PC-3 (cell line): ENCODE results near the gene TUBA1A.

Experiments used
- CTCF ChIP-seq: fragments of 300-600 bp; sonication (generic); conservative IDR thresholded peaks from 2 replicates; pipeline ENCODE4 v1.5.1; 2017; ENCODE audit warnings: antibody characterized with exemption, low read depth, mild to moderate bottlenecking, low read length
- EZH2 ChIP-seq: fragments of 300-600 bp; sonication (generic); IDR thresholded peaks from one replicate; pipeline ENCODE4 v1.6.1; 2017; ENCODE audit warnings: antibody characterized with exemption, mild to moderate bottlenecking, low read length; ENCODE audit not compliant: unreplicated experiment

GRCh38 chr12:49236423-49236822 lies 47.5 kb upstream of the TUBA1A start:
- TF ChIP-seq CTCF = no peak
- no peak for TF ChIP-seq EZH2
